ENCODE measurements around the gene APBA3. TPM values are rescaled to one million over a fixed set of nuclear protein-coding genes. Genes with fewer than 3 reads are reported as not detected.
A peak's percentile ranks its signal among the peaks of the same experiment; 100 is the strongest.

APBA3 gene
- total and polyA plus RNA-seq, 2 experiments from 2014 or later: 17.2 to 31.8 TPM

- no peaks in the 10 kb centered on the region for H3K79me2 ChIP-seq (replicated peaks; ENCODE audit: insufficient read depth)
- H3K27me3 ChIP-seq (ENCODE audit: insufficient read depth): no peaks in the 10 kb centered on the region
- no peak overlapping the region for H3K4me3 ChIP-seq
- no peak overlapping the region for H3K4me2 ChIP-seq
- no peak overlapping the region for H3K4me3 Mint-ChIP-seq
- no peaks in the 10 kb centered on the region; the same call in 1 of the 2 replicates for H4K20me1 ChIP-seq (replicated peaks; ENCODE audit: insufficient read depth)
- H3K4me1 ChIP-seq (ENCODE audit: insufficient read depth): no peaks in the 10 kb centered on the region
- H3F3A ChIP-seq (replicated peaks; ENCODE audit: low read depth): 0 out of 2 replicates have a peak, but pooled peaks cover 4% of the 10 kb centered on the region
- no peak overlapping the region for H3K27ac ChIP-seq (ENCODE audit: low read depth)
- H3K27me3 Mint-ChIP-seq (ENCODE audit: insufficient read depth, low read depth, poor library complexity): peaks cover 7% of the 10 kb centered on the region
- no peaks in the 10 kb centered on the region for H3K9me2 ChIP-seq (ENCODE audit: insufficient read depth)
- DNase-seq (ENCODE audit: low spot score): no peak
- peak; percentile 18 for ATAC-seq
- no peak overlapping the region for H2AFZ ChIP-seq
- no peaks in the 10 kb centered on the region for H3K36me3 ChIP-seq (ENCODE audit: insufficient read depth)
- peaks cover 8% of the 10 kb centered on the region for H3K4me1 Mint-ChIP-seq
- no peak overlapping the region for H3K27ac Mint-ChIP-seq
- peaks cover 9% of the 10 kb centered on the region for H3K36me3 Mint-ChIP-seq (ENCODE audit: low read depth)
- no peaks in the 10 kb centered on the region; the same call in 1 of the 3 replicates for H3K9me3 Mint-ChIP-seq
- TF ChIP-seq JUNB (IDR thresholded peaks at IDR 0.05; ENCODE audit: unreplicated experiment) (no peak), NANOG (IDR thresholded peaks at IDR 0.05; ENCODE audit: borderline replicate concordance) (no peak), EZH2 (IDR thresholded peaks at IDR 0.05; ENCODE audit: low read depth, unreplicated experiment) (no peak), CTCF (conservative IDR thresholded peaks at IDR 0.05; ENCODE audit: low read depth in 2 of 2) (no peak), CREB1 (CRISPR knock-in tag; IDR thresholded peaks at IDR 0.05; ENCODE audit: low read depth) (no peak), ETS1 (IDR thresholded peaks at IDR 0.05) (no peak), ZNF462 (CRISPR knock-in tag; IDR thresholded peaks at IDR 0.05) (no peak), POLR2AphosphoS5 (IDR thresholded peaks at IDR 0.05; ENCODE audit: low read depth) (no peak)
- TF ChIP-seq, protein P1, sequence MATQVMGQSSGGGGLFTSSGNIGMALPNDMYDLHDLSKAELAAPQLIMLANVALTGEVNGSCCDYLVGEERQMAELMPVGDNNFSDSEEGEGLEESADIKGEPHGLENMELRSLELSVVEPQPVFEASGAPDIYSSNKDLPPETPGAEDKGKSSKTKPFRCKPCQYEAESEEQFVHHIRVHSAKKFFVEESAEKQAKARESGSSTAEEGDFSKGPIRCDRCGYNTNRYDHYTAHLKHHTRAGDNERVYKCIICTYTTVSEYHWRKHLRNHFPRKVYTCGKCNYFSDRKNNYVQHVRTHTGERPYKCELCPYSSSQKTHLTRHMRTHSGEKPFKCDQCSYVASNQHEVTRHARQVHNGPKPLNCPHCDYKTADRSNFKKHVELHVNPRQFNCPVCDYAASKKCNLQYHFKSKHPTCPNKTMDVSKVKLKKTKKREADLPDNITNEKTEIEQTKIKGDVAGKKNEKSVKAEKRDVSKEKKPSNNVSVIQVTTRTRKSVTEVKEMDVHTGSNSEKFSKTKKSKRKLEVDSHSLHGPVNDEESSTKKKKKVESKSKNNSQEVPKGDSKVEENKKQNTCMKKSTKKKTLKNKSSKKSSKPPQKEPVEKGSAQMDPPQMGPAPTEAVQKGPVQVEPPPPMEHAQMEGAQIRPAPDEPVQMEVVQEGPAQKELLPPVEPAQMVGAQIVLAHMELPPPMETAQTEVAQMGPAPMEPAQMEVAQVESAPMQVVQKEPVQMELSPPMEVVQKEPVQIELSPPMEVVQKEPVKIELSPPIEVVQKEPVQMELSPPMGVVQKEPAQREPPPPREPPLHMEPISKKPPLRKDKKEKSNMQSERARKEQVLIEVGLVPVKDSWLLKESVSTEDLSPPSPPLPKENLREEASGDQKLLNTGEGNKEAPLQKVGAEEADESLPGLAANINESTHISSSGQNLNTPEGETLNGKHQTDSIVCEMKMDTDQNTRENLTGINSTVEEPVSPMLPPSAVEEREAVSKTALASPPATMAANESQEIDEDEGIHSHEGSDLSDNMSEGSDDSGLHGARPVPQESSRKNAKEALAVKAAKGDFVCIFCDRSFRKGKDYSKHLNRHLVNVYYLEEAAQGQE (IDR thresholded peaks at IDR 0.05; ENCODE audit: unreplicated experiment): no peak
Observed at GRCh38 chr19:3770136-3770999, 8.9 kb upstream of the APBA3 start.

Measured in GM23338 (cell line).